BLaER1 (cell line): ENCODE measurements around the gene AP5B1.

Experiments used
- H3K27ac ChIP-seq: shearing (Covaris generic); formaldehyde crosslinking; 2 replicates; pipeline ENCODE4 v1.8.1; 2022
- H3K27me3 ChIP-seq: shearing (Covaris generic); formaldehyde crosslinking; 2 replicates; pipeline ENCODE4 v1.8.1; 2022
- H3K36me3 ChIP-seq: shearing (Covaris generic); formaldehyde crosslinking; 2 replicates; pipeline ENCODE4 v1.8.1; 2022
- H3K4me1 ChIP-seq: shearing (Covaris generic); formaldehyde crosslinking; 2 replicates; pipeline ENCODE4 v1.8.1; 2022
- H3K4me2 ChIP-seq: shearing (Covaris generic); formaldehyde crosslinking; 2 replicates; pipeline ENCODE4 v1.8.1; 2022
- H3K4me3 ChIP-seq: shearing (Covaris generic); formaldehyde crosslinking; 2 replicates; pipeline ENCODE4 v1.8.1; 2022
- H3K9ac ChIP-seq: shearing (Covaris generic); formaldehyde crosslinking; 2 replicates; pipeline ENCODE4 v1.8.1; 2022
- H3K9me3 ChIP-seq: shearing (Covaris generic); formaldehyde crosslinking; 2 replicates; pipeline ENCODE4 v1.8.1; 2022
- H4K20me1 ChIP-seq: shearing (Covaris generic); formaldehyde crosslinking; 2 replicates; pipeline ENCODE4 v1.8.1; 2022
- Cebpa-rat ChIP-seq: shearing (Covaris generic); IDR thresholded peaks from 2 replicates; pipeline ENCODE4 v1.8.1; 2022

Gene AP5B1

DNA sequence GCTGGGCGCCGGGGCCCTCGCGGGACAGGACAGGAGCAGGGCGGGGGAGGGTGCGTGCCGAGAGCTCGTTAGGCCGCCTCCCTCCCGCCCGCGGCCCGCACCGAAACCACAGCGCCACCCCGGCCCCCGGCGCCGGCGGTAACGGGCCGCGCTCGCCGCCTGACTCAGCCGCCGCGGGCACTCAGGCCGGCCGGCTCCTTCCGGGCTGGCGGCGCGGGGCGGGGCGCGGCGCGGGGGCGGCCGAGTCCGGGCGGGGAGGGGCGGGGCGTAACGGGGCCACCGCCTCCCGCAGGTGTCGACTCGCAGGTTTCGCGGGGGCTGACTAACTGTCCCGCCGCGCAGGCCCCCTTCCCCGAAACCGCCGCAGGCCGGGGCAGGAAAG, at the start of gene AP5B1:
TSS of gene AP5B1 (minus strand) at position 207 of the 382 bp plus-strand sequence. CDS start 385 bp downstream, outside the sequence.
- peaks cover 43% of the 10 kb centered on the region for H3K27me3 ChIP-seq
- peaks cover 49% of the 10 kb centered on the region for H4K20me1 ChIP-seq
- H3K4me2 ChIP-seq: peak within 1 kb of the TSS; percentile 89
- TF ChIP-seq Cebpa-rat: no peak
- H3K9me3 ChIP-seq: no peaks in the 10 kb centered on the region
- peak within 1 kb of the TSS; percentile 95 for H3K9ac ChIP-seq
- peaks cover 51% of the 10 kb centered on the region for H3K4me1 ChIP-seq
- peaks cover 31% of the 10 kb centered on the region for H3K36me3 ChIP-seq
- peak within 1 kb of the TSS; percentile 93 for H3K4me3 ChIP-seq
- peak within 1 kb of the TSS; percentile 97 for H3K27ac ChIP-seq

DNA sequence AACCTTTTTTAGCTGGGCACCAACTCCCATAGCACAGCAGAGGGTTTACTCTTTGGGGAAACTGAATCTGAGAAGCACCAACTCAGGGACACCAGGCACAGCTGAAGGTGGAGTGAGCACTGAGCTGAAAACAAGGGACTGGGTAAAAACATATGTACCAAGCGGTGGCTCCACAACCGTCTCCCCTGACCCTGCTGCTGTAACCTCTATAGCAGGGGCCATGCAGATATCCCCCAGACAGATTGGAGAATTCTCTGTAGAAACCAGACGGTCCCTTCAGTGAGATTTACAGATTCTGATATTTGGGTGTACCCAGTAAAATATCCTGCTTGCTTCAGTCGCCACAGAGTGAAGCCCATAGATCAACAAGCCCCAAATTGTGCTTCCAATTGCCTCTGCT, 48.7 kb upstream of the AP5B1 start:
- Histone ChIP-seq H3K27ac (no peak overlapping the region), H3K4me2 (no peak overlapping the region; the same call in 1 of the 2 replicates), H3K4me3 (no peak overlapping the region), H3K36me3 (no peaks in the 10 kb centered on the region), H3K9ac (no peak overlapping the region), H3K27me3 (no peaks in the 10 kb centered on the region), H3K4me1 (peaks cover 27% of the 10 kb centered on the region), H4K20me1 (no peaks in the 10 kb centered on the region), H3K9me3 (no peaks in the 10 kb centered on the region)
- TF ChIP-seq Cebpa-rat: no peak

DNA sequence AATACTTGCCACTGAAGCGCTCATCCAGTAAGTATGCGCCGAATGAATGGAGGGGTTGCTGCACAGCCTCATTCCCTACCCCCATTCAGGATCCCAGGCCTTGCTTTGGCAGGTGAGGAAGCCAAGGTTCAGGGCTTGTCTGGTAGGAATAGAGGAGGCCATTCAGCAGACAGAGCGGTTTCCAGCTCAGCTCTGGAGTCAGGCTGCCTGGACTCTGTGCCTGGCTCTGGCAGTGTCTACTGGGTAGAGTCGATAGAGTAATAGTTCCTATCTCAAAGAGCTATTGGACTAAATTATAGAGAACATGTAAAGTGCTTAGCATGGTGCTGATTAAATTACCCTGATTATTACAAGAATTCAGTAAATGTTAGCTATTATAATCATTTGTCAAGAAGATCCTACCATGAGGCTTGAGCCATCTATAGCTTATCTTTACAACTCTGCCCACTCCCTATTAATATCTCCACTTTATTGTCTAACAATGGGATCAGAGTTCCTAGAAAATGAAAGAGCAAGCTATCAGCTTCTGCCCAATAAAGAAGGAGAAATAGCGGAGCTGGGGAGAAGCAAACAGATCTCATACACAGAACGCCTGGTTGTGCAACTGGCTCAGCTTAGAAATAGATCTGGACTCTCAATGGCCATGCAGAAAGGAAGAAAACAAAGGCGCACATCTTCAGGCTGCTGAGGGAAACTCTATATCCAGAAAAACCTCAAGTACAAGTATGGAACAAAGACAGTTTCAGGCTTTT, 46.4 kb upstream of the AP5B1 start:
- H3K4me2 ChIP-seq: no peak overlapping the region
- no peak overlapping the region for H3K27ac ChIP-seq
- no peaks in the 10 kb centered on the region for H3K9me3 ChIP-seq
- H3K9ac ChIP-seq: no peak overlapping the region
- no peaks in the 10 kb centered on the region for H3K36me3 ChIP-seq
- H3K4me3 ChIP-seq: no peak overlapping the region
- peaks cover 22% of the 10 kb centered on the region for H3K4me1 ChIP-seq
- H3K27me3 ChIP-seq: no peaks in the 10 kb centered on the region
- H4K20me1 ChIP-seq: no peaks in the 10 kb centered on the region
- TF ChIP-seq Cebpa-rat: no peak

DNA sequence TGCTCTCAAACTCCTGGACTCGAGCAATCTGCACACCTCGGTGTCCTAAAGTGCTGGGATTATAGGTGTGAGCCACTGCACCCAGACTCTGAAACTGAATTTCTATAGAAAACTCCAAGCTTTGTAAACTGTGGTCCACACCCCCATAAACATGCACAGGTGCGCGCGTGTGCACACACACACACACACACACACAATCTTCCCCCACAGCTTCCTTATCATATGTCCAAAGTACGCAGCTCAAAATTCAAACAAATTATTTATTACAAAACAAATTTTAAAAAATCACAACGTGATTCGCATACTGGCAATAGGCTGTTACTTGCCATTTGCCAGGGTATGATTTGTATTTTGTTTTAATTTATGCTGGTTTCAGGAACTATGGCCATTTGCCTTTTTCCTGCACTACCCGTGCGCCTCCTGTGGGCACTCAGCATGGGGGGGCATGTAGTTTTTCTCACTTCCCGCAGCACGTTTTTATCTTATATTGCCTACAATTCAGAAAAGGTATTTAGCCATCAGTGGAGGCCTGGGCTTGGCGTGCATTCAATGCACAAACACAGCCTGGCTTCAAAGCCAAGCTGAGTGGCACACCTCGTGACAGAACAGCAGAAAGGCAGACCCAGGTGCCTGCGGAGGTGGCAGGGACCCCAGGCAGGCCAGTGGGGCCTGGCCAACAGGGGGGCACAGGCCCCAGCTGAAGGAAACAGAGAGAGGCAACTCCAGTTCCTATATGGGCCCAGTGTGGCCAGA, 42.2 kb upstream of the AP5B1 start:
- no peak overlapping the region for H3K9ac ChIP-seq
- H3K36me3 ChIP-seq: no peaks in the 10 kb centered on the region
- no peak for TF ChIP-seq Cebpa-rat
- no peaks in the 10 kb centered on the region for H3K27me3 ChIP-seq
- H3K4me2 ChIP-seq: no peak overlapping the region
- H3K27ac ChIP-seq: no peak overlapping the region
- H3K4me1 ChIP-seq: peaks cover 41% of the 10 kb centered on the region
- no peak overlapping the region for H3K4me3 ChIP-seq
- H3K9me3 ChIP-seq: no peaks in the 10 kb centered on the region
- no peaks in the 10 kb centered on the region for H4K20me1 ChIP-seq

DNA sequence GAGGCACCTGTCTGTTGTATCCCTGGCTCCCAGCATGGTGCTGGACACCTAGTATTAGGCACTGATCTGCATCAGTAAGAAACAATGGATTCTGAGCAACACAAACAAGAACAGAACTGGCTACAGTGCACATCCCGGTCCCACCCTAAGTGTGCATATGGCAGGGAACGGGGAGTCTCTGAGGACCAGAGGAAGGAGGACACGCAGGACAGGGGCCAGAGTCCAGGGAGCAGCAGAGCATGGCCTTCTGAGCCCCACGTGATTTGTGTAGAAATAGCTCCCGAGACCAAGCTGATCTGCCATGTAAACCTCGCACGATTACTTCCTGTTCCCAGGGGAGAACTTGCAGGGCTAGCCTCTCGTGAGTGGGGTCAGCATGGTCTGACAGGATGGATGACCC, 40.3 kb upstream of the AP5B1 start:
- Histone ChIP-seq H3K27ac (0 out of 2 replicates have a peak overlapping the region, but pooled peaks have one; percentile 44), H4K20me1 (no peaks in the 10 kb centered on the region), H3K4me2 (peak overlapping the region; percentile 48), H3K9me3 (no peaks in the 10 kb centered on the region), H3K9ac (no peak overlapping the region), H3K4me1 (peaks cover 53% of the 10 kb centered on the region), H3K4me3 (no peak overlapping the region), H3K36me3 (no peaks in the 10 kb centered on the region), H3K27me3 (0 out of 2 replicates have a peak, but pooled peaks cover 3% of the 10 kb centered on the region)
- no peak for TF ChIP-seq Cebpa-rat

GRCh38 chr11:65817835-65818680, 37.3 kb upstream of the AP5B1 start:
- Histone ChIP-seq H3K9ac (peak overlapping the region; percentile 79), H3K36me3 (no peaks in the 10 kb centered on the region), H3K27me3 (0 out of 2 replicates have a peak, but pooled peaks cover 3% of the 10 kb centered on the region), H4K20me1 (no peaks in the 10 kb centered on the region), H3K4me1 (peaks cover 52% of the 10 kb centered on the region), H3K9me3 (no peaks in the 10 kb centered on the region), H3K4me2 (peak overlapping the region; percentile 99), H3K27ac (peak overlapping the region; percentile 62), H3K4me3 (peak overlapping the region; percentile 74)
- TF ChIP-seq Cebpa-rat: no peak

DNA sequence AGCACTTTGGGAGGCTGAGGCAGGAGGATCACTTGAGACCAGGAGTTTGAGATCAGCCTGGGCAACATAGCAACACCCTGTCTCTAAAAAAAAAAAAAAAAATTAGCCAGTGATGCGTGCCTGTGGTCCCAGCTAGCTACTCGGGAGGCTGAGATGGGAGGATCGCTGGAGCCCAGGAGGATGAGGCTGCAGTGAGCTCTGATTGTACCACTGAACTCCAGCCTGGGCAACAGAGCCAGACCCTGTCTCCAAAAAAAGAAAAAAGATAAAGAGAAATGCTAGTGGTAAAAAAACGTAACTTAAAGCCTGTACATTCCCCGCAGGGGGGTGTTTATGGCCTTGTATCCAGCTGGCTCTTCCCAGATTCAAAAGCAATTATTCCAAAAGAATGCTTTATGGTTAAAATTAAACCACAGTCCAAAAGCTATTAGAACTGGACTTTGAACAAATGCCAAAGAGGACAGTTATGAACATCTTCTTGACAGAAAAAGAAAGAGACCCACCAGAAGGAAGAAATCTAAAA, 36.6 kb upstream of the AP5B1 start:
- Histone ChIP-seq H3K27ac (no peak overlapping the region), H3K4me3 (peak overlapping the region; percentile 74)

DNA sequence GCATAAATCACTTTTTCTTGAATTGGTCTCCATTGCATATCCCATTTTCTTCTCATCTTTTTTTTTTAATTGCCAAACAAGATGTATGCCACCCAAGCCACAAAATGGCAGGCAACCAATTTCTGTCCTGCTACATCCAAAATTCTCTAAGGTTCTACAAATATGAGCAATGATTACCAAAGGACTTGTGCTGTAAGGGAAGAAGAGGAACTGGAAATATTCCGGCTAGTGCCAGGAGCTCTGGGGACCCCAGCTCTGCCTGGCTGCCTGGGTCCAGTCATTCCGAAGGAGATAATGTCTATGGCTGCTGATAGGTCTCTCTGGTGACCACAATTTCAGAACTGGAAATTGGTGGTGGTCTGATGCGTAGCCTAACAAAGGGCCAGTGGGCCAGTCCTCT, 35.9 kb upstream of the AP5B1 start:
- Histone ChIP-seq H3K27me3 (0 out of 2 replicates have a peak, but pooled peaks cover 3% of the 10 kb centered on the region), H3K4me2 (peak overlapping the region; percentile 99), H3K27ac (no peak overlapping the region), H3K4me1 (peaks cover 48% of the 10 kb centered on the region), H3K36me3 (no peaks in the 10 kb centered on the region), H3K4me3 (no peak overlapping the region), H3K9ac (no peak overlapping the region), H3K9me3 (no peaks in the 10 kb centered on the region), H4K20me1 (no peaks in the 10 kb centered on the region)
- no peak for TF ChIP-seq Cebpa-rat

More for the DNA sequence above, 36.6 kb upstream of the AP5B1 start:
- H3K9me3 ChIP-seq: no peaks in the 10 kb centered on the region
- H3K4me1 ChIP-seq: peaks cover 48% of the 10 kb centered on the region
- peak overlapping the region; percentile 99 for H3K4me2 ChIP-seq
- 0 out of 2 replicates have a peak, but pooled peaks cover 3% of the 10 kb centered on the region for H3K27me3 ChIP-seq
- no peaks in the 10 kb centered on the region for H3K36me3 ChIP-seq
- H4K20me1 ChIP-seq: no peaks in the 10 kb centered on the region
- peak overlapping the region; percentile 79 for H3K9ac ChIP-seq
- no peak for TF ChIP-seq Cebpa-rat

GRCh38 chr11:65814986-65815565, 34.3 kb upstream of the AP5B1 start:
- no peaks in the 10 kb centered on the region for H3K36me3 ChIP-seq
- no peaks in the 10 kb centered on the region for H3K9me3 ChIP-seq
- no peak overlapping the region for H3K9ac ChIP-seq
- H4K20me1 ChIP-seq: no peaks in the 10 kb centered on the region
- H3K4me3 ChIP-seq: no peak overlapping the region
- TF ChIP-seq Cebpa-rat: no peak
- peaks cover 41% of the 10 kb centered on the region for H3K4me1 ChIP-seq
- H3K27me3 ChIP-seq: 0 out of 2 replicates have a peak, but pooled peaks cover 3% of the 10 kb centered on the region
- no peak overlapping the region for H3K4me2 ChIP-seq
- no peak overlapping the region for H3K27ac ChIP-seq
